Measurements from ENCODE around the gene RIC3.

GRCh38 chr11:8083088-8083395 lies 85.8 kb downstream of the RIC3 start:
- TF ChIP-seq CTCF (IDR thresholded peaks at IDR 0.05; ENCODE audit: poor library complexity): no peak
- TF ChIP-seq EZH2 (IDR thresholded peaks at IDR 0.05; ENCODE audit: borderline replicate concordance): no peak
